Measurements from ENCODE around the gene IKZF2. TPM values are rescaled to one million over a fixed set of nuclear protein-coding genes. Genes with fewer than 3 reads are reported as not detected.

IKZF2 gene
- total RNA-seq, result 3.9 TPM

- intact Hi-C loops (cut with DNase I), result loop anchor here (1.0 to 5.0 kb wide), 6 partner anchors 66 to 1657 kb away; partner anchors contain the start of gene BARD1
- Histone ChIP-seq H3K36me3 (no peaks in the 10 kb centered on the region), H3K27ac (peak within 1 kb of the TSS; percentile 90 to 93), H3K9me3 (no peaks in the 10 kb centered on the region), H3K4me1 (peaks cover 0 to 10% of the 10 kb centered on the region in 2 donors), H3K4me3 (peak within 1 kb of the TSS; percentile 79 to 80), H3K27me3 (no peaks in the 10 kb centered on the region)
- DNase-seq (ENCODE audit: low spot score in 2 of 2), result peak; percentile 28 to 91
- no peak for TF ChIP-seq CTCF (IDR thresholded peaks at IDR 0.05)
Observed at GRCh38 chr2:213151437-213152064, at the start of gene IKZF2. Gene IKZF2 (minus strand): TSS chr2:213151612. CDS start chr2:213148629, 2,983 bp downstream.

- no peak overlapping the region for H3K4me3 ChIP-seq
- no peaks in the 10 kb centered on the region for H3K27me3 ChIP-seq
- peaks cover 0 to 3% of the 10 kb centered on the region in 2 donors for H3K4me1 ChIP-seq
- no peaks in the 10 kb centered on the region for H3K36me3 ChIP-seq
- DNase-seq (ENCODE audit: low spot score in 2 of 2), result no peak
- H3K27ac ChIP-seq, result no peak overlapping the region
- no peak for TF ChIP-seq CTCF (IDR thresholded peaks at IDR 0.05)
- intact Hi-C loops (cut with DNase I), result no loop called here
- H3K9me3 ChIP-seq, result no peaks in the 10 kb centered on the region
Observed at GRCh38 chr2:213199871-213200270, 48.5 kb upstream of the IKZF2 start.

GRCh38 chr2:213189001-213189899 lies 37.8 kb upstream of the IKZF2 start:
- no peak overlapping the region for H3K27ac ChIP-seq
- no peaks in the 10 kb centered on the region for H3K36me3 ChIP-seq
- no peak for DNase-seq (ENCODE audit: low spot score in 2 of 2)
- no peaks in the 10 kb centered on the region for H3K9me3 ChIP-seq
- no peak for TF ChIP-seq CTCF (IDR thresholded peaks at IDR 0.05)
- no peaks in the 10 kb centered on the region for H3K27me3 ChIP-seq
- intact Hi-C loops (cut with DNase I), result no loop called here
- H3K4me1 ChIP-seq, result peaks cover 0 to 8% of the 10 kb centered on the region in 2 donors
- no peak overlapping the region for H3K4me3 ChIP-seq

- Histone ChIP-seq H3K36me3 (no peaks in the 10 kb centered on the region), H3K4me1 (peaks cover 0 to 8% of the 10 kb centered on the region in 2 donors), H3K4me3 (no peak overlapping the region), H3K9me3 (no peaks in the 10 kb centered on the region), H3K27ac (no peak overlapping the region), H3K27me3 (no peaks in the 10 kb centered on the region)
- DNase-seq (ENCODE audit: low spot score in 2 of 2), result no peak
- TF ChIP-seq CTCF (IDR thresholded peaks at IDR 0.05), result no peak
- intact Hi-C loops (cut with DNase I), result no loop called here
Observed at GRCh38 chr2:213188533-213188867, 37.1 kb upstream of the IKZF2 start.

- H3K36me3 ChIP-seq, result no peaks in the 10 kb centered on the region
- H3K27ac ChIP-seq, result no peak overlapping the region
- H3K4me1 ChIP-seq, result peaks cover 0 to 8% of the 10 kb centered on the region in 2 donors
- no peak overlapping the region for H3K4me3 ChIP-seq
- H3K27me3 ChIP-seq, result no peaks in the 10 kb centered on the region
- no peak for TF ChIP-seq CTCF (IDR thresholded peaks at IDR 0.05)
- intact Hi-C loops (cut with DNase I), result no loop called here
- no peaks in the 10 kb centered on the region for H3K9me3 ChIP-seq
- no peak for DNase-seq (ENCODE audit: low spot score in 2 of 2)
Observed at GRCh38 chr2:213187833-213188532, 36.6 kb upstream of the IKZF2 start.
